NCI-H748 (cell line): ENCODE results near the gene TMEM94.

Experiments
- DNase-seq: peaks from one replicate; lab custom pipeline; 2025; ENCODE audit not compliant: unreplicated experiment; lab: John Stamatoyannopoulos, UW

The TMEM94 gene

DNA sequence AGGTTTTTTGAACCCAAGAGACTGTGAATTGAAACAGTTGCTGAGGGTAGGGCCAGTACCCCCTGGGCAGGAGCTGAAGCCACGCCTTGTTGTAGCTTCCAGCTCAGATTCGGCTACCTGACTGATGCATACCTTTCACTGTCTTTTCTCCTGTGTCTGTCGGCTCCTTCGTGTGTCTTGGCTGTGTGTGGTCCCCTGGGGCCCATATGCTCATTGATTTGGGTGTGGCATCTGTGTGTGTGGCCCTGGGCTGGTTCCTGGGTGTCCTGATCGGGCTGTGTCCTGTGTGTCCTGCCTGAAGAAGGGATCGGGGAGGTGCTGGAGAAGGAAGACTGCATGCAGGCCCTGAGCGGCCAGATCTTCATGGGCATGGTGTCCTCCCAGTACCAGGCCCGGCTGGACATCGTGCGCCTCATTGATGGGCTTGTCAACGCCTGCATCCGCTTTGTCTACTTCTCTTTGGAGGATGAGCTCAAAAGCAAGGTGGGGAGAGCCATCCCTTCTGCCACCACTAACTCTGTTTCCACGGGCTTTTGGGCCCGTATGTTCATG, 38.0 kb downstream of the TMEM94 start:
- no peak for DNase-seq

DNA sequence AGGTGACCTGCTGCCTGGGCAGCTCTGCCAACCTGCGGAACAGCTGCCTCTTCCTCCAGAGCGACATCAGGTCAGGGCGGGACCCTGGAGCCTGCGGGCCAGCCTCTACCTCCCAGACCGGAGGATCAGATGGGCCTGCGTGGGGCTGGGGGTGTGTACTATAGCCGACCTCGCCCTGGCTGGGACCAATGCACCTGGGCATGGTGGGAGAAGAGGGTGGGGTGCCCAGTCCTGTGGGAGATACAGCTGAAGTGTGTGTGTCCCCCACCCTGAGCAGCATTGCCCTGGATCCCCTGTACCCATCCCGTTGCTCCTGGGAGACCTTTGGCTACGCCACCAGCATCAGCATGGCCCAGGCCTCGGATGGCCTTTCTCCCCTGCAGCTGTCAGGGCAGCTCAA, 39.6 kb downstream of the TMEM94 start:
- no peak for DNase-seq

DNA sequence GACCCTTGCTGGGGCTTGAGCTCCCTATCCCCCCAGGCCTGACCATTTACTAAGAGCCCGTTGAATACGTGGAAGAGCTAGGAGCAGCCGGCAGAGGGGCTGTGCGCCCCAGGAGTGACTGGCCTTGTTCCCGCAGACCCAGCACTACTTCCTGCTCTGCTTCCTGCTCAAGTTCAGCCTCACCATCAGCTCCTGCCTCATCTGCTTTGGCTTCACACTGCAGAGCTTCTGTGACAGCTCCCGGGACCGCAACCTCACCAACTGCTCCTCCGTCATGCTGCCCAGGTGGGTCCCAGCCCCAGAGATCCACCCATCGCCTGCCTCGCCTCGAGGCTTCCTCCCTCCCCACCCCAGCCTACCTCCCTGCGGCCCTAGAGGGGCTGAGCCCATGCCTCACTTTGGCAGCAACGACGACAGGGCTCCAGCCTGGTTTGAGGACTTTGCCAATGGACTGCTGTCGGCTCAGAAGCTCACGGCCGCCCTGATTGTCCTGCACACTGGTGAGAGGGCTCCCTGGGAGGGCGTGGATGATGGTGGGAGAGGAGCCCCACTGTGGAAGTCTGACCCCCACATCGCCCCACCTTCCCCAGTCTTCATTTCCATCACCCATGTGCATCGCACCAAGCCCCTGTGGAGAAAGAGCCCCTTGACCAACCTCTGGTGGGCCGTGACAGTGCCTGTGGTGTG, 41.7 kb downstream of the TMEM94 start:
- no peak for DNase-seq

DNA sequence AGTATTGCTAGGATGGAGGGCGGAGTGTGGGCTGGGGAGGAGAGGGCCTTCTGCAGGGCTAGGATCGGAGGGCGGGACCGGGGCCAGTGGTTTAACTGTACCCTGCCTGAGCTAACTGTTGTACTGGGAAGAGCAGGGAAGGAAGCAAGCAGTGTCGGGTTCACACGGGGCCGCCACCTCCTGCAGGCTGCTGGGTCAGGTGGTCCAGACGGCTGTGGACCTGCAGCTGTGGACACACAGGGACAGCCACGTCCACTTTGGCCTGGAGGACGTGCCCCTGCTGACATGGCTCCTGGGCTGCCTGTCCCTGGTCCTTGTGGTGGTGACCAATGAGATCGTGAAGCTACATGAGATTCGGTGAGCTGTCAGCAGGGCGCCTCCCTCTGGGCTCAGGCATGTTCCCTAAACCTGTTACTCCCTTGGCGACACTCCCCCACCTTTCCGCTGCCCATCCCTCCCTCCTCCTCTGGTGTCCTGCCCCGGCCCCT, 42.3 kb downstream of the TMEM94 start:
- no peak for DNase-seq

DNA sequence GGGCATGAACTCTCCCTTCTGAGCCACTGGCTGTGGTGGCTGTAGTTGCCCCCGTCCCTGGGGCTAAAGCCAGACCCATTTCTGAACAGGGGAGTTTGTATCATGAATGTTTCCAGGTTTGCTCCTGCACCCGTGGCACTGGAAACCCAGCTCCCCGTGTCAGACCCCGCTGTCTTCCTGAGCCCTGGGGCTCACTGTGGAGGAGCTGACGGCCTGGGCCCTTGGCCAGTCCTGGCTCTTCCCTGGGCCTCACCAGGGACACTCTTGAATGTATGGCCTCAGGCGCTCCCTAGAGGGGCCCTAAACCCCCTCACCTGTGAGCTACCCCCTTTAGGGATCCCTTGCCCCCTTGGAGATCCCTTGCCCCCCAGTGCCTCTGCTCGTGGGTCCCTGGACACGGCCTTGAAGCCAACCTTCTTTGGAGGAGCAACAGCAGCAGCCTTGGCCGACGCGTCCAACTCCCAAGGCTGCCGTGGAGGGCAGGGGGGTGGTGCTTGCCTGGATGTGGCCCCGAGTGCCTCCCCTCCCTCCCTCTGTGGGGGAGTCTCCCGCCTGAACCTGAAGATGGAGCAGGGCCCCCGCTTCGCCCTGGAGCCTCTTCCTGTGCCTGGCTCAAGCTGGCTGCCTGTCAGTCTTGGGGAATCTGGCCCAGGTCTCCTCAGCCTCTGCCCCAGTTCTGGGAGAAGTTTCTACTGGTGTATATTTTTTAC, 43.0 kb downstream of the TMEM94 start:
- no peak for DNase-seq

DNA sequence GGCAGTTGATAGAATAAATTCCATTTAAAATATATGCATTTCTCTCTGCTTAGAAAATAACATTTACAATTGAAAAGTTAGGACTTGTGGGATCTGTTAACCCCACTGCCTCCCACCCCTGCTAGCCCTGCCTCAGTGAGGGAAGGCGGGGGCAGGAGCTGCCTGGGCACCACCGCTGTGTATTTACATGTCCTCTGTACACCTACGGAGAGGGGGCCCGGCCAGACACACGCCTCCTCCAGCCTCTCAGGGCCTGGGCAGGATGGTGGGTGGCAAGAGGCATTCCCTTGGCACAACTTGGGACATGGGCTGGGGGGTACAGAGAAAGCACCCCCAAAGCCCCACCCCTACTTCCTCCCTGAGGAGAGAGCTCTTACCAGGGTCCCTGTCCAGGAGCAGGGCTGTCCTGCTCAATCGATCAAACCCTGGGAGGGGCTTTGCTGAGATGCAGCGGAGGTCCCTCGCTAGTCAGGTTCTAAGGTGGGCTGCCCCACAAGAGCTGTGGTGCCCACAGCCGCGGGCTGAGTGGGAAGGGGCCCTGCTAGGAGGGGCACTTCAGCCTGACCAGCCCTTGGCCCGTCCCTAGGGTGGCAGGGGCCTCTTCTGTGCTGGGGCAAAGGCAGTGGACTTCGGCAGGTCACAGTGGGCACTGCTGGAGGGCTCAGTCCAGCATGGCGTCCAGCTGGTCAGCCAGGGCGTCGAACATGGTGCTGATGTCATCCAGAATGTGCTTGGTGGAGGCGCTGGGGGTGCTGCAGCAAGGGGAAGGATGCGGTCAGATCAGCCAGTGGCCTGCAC, 44.2 kb downstream of the TMEM94 start:
- no peak for DNase-seq

DNA sequence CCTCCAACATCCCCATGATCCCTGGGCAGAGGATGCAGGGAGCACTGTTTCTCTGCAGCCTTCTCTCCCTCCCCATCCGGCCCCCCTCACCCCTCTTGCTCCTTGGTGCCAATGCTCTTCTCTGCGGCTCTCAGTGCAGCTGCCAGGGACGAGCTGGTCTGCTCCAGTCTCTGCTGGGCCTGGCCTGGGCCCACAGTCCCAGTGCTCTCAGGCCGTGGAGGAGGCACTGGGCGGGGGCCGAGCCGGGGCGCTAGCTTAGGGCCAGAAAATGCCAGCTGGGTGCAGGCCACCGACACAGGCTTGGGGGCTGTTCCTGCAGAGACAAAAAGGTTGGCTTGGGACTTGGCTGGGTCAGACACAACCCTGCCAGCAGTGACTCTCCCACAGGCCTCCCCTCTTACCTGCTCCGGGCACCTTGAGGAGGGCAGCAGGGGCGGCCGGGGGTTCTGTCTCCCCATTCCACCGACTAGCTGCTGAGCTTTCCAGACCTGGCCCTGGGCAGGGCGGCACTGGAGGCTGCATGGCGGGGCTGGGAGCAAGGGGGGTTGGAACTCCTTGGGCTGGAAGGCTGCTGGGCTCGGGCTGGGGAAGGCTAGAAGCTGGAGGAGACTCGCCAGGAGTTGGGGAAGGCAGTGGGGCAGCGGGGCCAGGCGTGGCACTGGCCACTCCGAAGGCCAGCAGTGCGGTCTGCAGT, 45.1 kb downstream of the TMEM94 start:
- no peak for DNase-seq

DNA sequence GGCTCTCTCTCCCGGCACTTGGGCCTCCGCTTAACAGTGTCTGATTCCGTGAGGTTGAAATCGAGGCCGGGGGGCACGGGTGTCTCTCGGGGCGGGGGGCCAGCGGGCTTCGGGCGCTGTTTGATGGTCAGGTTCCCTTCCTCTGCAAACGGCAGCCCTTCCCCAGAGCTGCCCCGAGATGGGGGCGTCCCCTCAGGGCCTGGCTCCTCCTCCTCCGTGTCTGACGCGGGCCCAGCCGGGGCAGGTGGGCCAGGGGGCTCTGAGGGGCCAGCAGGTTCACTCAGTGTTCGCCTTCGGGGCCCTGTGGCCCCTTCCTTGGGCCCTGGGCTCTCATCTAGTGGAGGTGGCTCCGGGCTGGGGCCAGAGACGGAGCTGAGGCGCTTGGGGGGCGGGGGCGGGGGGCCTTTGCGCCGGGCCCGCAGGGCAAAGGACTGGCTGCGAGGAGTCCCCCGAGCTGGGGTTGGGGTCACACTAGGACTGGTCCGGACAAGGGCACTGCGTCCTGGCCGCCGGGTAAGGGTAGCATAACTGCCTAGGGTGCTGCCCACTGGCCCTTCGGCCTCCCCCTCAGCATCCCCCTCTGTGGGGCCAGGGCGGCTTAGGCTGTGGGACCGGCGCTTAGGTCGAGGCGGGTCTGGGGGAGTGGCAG, 45.8 kb downstream of the TMEM94 start:
- DNase-seq, result no peak

DNA sequence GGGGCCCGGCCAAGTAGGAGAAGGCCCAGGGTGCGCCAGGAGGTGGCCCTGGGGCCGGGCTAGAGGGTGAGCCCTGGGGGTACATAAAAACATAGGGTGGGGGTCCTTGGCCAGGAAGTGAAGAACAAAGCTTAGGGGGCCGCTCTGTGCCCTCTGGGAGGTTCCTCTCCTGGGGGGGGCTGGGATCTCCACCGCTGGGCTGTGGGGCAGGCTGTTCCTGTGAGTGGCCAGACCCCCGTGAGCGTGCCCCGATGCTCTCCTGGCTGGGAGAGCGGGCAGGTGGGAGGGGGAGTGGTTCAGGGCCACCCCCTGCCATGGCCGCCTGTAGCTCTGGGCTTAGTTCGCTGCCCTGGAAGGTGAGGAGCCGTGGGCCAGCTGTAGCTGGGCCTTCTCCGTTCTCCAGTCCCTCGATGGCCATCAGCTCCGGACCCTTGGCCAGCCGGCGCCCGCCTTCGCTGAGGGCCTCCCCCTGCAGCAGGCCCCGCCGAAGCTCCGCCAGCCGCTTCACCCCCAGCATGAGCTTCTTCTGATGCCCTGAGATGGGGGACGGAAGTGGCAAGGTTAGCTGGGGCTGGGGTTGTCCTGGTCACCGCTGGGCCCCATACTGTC, 46.4 kb downstream of the TMEM94 start:
- no peak for DNase-seq

DNA sequence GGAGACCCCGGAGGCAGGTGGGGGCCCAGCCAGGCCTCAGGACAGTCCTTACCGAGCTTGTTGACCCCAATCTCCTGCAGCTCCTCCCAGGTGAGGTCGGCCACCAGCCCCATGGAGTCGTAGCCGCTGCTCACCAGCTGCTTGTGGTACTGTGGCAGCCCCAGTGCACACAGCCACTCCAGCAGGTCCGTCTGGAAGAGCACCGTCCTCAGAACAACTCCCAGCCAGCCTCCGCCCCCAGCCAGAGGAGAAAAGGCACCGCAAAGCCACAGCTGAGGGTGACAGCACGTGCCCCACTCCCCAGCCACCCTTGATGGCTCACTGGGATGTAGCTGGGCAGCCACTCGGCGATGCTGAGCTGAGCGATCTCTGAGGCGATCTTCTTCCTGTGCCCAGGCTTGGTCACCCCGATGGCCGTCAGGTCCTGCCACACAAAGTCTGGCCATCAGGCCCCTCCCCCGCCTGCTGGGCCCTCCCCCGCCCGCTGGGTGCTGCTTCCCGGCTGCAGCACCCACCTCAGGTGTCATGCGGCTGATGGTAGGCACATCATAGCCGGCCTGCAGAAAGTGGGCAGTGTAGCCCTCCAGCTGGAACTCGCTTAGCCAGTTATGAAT, 47.0 kb downstream of the TMEM94 start:
- DNase-seq, result no peak

DNA sequence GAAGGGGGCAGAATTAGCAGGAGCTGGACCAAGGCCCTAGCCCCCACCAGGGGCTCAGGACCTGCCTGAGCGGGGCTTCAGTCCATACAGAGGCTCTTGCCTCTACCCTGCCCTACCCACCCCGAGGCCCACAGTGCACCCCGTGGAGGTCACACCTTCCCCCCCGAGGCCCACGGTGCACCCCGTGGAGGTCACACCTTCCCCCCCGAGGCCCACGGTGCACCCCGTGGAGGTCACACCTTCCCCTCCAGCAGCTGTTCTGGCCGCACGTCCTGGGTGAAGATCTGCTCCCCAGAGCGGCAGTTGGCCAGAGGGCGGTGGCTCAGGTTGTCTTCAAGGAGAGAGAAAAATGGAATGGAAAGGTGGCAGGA, 47.5 kb downstream of the TMEM94 start:
- DNase-seq, result no peak

DNA sequence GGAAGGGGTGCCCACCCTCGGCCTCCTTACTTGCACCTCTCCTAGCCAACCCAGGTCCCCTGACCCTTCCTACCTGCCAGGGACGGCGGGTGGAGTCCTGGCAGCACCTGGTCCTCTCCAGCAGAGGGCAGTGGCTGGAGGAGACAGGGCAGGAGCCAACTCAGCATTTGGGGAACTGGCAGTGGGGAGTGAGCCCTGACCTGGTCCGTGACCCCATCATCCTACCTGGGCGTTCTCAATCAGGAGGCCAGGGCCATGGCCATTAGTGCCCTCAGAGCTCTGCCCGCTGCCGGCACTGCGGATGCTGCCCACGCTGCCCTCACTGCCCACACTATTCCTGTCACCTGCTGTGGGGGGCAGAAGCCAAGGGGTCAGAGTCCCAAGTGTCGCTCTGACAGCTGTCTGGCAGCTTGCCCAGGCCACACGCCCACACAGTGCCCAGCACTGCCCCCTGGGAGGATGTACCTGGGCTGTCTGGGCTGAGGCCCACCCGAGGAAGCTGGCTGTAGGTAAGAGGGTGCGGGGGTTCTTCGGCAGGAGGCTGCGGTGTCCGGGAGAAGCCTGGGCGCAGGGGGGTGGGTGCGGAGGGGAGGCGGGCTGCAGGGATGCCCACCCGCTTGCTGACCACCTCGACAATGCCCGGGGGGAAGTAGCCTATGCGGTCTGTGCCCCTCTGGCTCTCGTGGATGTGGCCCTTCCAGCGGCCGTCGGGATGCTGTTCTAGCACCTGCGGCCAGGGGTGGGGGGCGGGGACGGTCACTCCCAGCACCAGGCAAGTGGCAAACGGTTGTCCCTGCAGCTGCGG, 48.1 kb downstream of the TMEM94 start:
- peak; percentile 4 for DNase-seq

DNA sequence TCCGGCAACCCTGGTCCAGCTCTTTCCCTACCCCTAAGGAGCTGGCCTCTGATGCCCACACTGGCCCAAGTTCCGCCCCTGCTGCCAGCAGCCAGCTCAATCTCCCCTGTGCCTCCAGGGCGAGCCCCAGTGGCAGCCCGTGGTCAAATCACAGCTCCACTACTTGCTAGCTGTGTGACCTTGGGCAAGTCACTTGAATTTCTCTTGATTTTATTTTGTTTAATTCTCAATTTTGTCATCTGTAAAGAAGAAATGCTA, 48.6 kb downstream of the TMEM94 start:
- DNase-seq, result no peak

DNA sequence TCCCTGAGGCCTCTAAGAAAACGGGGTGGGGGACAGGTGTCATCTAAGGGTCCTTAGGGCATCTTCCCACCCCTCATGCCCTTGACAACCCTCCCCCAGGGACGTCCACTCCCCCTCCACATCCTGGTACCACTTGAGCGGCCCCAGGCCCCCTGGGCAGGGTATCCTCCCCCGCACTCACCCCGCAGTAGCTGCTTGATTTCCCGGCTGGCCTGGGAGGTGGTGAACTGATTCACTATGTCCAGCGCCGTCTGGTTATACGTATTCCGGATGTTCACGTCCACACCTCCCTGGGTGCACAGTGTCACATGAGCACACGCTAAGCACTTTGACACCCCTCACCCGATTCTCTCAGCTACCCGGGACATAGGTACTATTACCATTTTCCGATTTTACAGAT, 49.2 kb downstream of the TMEM94 start:
- no peak for DNase-seq

DNA sequence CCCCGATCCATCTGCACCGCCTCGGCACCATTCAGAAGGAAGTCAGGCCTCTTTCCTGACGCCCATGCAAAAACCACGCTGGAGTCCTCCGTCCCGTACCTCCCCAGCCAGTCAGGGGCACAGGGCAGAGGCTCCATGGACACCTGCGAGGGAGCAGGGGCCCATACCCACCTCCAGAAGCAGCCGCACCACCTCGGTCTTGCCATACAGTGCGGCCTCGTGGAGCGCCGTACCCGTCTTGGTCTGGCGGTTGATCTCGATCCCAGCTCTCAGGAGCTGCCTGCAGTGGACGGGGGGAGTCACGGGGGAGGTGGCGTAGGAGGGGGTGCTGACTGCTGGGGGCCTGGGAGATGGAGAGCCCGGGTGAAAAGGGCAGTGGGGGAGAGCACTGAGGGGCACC, 49.7 kb downstream of the TMEM94 start:
- no peak for DNase-seq

DNA sequence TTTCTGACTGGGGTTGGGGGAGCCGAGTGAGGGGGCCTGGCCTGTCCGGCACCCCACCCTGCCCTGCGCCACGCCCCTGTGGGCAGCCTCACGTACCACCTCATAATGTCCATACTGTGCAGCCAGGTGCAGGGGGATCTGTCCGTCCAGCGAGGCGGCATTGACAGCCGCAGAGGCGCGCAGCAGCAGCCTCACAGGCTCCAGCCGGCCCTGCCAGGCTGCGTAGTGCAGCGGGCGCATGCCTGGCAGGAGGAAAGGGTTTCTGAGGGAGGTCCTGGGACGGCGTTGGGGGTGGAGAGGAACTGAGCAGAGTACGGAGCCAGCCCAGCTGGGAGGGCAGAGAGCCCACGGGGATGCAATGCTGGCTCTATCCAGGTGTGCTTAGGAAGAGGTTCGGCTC, 50.5 kb downstream of the TMEM94 start:
- DNase-seq, result no peak

DNA sequence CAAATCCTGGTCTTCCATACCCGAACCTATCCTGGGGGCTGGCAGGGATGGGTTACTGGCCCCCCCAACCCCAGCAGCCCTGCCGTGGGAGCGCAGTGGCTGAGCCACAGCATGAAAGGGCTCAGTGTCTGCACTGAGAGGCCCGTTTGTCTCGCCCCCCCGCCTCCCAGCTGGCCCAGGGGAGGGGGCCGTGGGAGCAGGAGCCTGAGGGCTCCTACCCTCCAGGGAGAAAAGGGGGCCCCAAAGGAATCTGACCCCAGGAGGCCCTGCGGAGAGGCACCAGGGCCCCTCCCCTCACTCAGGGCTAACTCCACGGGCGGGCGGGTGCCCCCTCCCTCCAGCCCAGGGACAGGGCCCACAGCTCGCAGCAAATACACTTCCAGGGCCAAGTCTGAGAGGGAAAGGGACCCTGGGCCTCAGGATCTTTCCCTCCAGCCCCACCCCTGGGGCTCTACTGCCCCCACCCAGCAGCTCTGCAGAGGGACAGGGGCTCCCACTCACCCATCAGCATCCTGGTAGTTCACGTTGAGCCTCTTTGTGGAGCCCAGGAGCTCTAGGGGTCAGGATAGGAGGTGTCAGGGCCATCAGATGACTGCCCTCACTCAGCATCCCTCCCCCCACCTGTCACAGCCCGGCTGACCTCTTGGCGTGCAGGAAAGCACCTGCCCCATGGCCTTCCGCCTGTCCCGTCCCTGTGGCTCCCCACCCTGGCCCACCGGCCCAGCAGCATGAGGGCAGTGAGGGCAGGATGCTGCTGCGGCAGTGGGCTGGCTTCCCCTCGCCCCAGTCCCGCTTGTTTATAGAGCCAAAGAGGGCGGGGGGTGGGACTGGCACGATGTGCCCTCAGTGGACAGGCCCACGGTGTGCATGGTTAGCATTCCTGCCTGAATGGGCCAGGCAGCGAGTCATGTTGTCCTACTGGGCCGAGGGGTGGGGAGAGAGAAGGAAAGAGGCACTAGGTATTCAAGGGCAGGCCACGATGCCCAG, 51.6 kb downstream of the TMEM94 start:
- DNase-seq, result no peak

DNA sequence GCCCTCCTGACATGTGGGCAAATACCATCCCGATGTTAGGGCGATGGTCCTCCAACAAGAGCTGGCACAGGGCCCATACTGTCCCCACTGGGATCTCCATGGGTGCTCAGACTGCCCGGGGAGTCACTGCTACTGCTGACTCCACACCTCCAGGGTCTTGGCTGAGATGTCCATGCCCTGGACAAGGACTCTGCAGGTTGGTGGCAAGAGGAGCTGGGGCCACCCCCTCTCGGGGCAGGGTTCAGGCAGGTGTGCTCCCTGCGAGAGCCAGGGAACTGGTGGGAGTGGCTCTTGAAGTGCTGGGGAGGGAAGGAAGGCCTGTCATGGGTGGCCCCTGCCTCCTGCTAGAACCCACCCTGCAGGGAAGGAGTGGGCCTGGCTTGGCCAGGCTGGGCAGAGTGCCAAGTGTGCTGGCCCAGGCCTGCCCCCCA, 52.5 kb downstream of the TMEM94 start:
- DNase-seq, result no peak
